A673 (cell line): ENCODE results near the gene NUP43.

ENCODE experiments used
- CTCF ChIP-seq: fragments of 300-800, 200-600 bp; sonication (generic); conservative IDR thresholded peaks from 2 replicates; pipeline ENCODE4 v1.5.1; 2017; ENCODE audit warnings: low read depth, mild to moderate bottlenecking, antibody characterized with exemption, low read length, moderate library complexity, mixed read lengths
- EZH2 ChIP-seq: fragments of 200-600 bp; sonication (generic); IDR thresholded peaks from 2 replicates; pipeline ENCODE4 v1.6.1; 2017; ENCODE audit warnings: borderline replicate concordance, low read depth, mild to moderate bottlenecking, mixed read lengths, antibody characterized with exemption, low read length; ENCODE audit not compliant: poor library complexity, severe bottlenecking

GRCh38 chr6:149716181-149716963 is 30.0 kb downstream of the NUP43 start:
- TF ChIP-seq CTCF (no peak), EZH2 (no peak)
